ENCODE measurements around the gene ACSM2A. TPM values are rescaled to one million over a fixed set of nuclear protein-coding genes. Genes with fewer than 3 reads are reported as not detected.
"Not testable (repeated sequence)": the region's sequence is repeated elsewhere in the genome, so short reads cannot be mapped to it uniquely, and the experiment has no call there.

Gene ACSM2A
- total RNA-seq, 1 experiment from 2014 or later = not detected

GRCh38 chr16:20532284-20532792 is 81.0 kb downstream of the ACSM2A start:
- DNase-seq (ENCODE audit: low spot score); in situ Hi-C loops (cut with HindIII; ENCODE audit: low sequenced_read_pairs): not testable (repeated sequence)

GRCh38 chr16:20536669-20537068 is 85.3 kb downstream of the ACSM2A start:
- in situ Hi-C loops (cut with HindIII; ENCODE audit: low sequenced_read_pairs); DNase-seq (ENCODE audit: low spot score): not testable (repeated sequence)

Other genes starting within 250 kb of the ACSM2A start
- gene GP2, start 124.0 kb upstream of the ACSM2A start, total RNA-seq (2014; rRNA removed; shearing (Covaris generic)) = not detected in 2 replicates
- gene UMOD, start 98.8 kb upstream of the ACSM2A start, total RNA-seq (2014; rRNA removed; shearing (Covaris generic)) = not detected in 2 replicates
- not detected in 2 replicates for gene PDILT, start 46.8 kb upstream of the ACSM2A start, total RNA-seq (2014; rRNA removed; shearing (Covaris generic))
- gene ACSM5, start 42.0 kb upstream of the ACSM2A start, total RNA-seq (2014; rRNA removed; shearing (Covaris generic)) = not detected in 2 replicates
- gene ACSM2B, start 124.8 kb downstream of the ACSM2A start, total RNA-seq (2014; rRNA removed; shearing (Covaris generic)) = not detected in 2 replicates
- not detected in 2 replicates for gene ACSM1, start 246.2 kb downstream of the ACSM2A start, total RNA-seq (2014; rRNA removed; shearing (Covaris generic))